Parathyroid adenoma (tissue), 2 donors: ENCODE measurements around the gene ZNF768.

Source experiments
- H2AFZ ChIP-seq: fragments of 300-600 bp; sonication (generic); one replicate; pipeline ENCODE4 v1.7.0; 2017; ENCODE audit warnings: antibody characterized with exemption, mild to moderate bottlenecking
- H3K27ac ChIP-seq: fragments of 300-600 bp; sonication (generic); one replicate; pipeline ENCODE4 v1.7.0; 2017
- H3K27me3 ChIP-seq: fragments of 300-600 bp; sonication (generic); one replicate; pipeline ENCODE4 v1.7.0; 2017; ENCODE audit warnings: low read length; ENCODE audit not compliant: control insufficient read depth, insufficient read depth
- H3K36me3 ChIP-seq: fragments of 300-600 bp; sonication (generic); one replicate; pipeline ENCODE4 v1.7.0; 2017; ENCODE audit warnings: low read length; ENCODE audit not compliant: control insufficient read depth, insufficient read depth
- H3K4me1 ChIP-seq: fragments of 300-600 bp; sonication (generic); one replicate; pipeline ENCODE4 v1.7.0; 2017; ENCODE audit warnings: control low read depth
- H3K4me2 ChIP-seq: fragments of 300-600 bp; sonication (generic); one replicate; pipeline ENCODE4 v1.7.0; 2017; ENCODE audit warnings: low read length
- H3K4me3 ChIP-seq: fragments of 300-600 bp; sonication (generic); one replicate; pipeline ENCODE4 v1.7.0; 2017; ENCODE audit warnings: low read depth, low read length
- H3K79me2 ChIP-seq: fragments of 300-600 bp; sonication (generic); one replicate; pipeline ENCODE4 v1.7.0; 2017; ENCODE audit warnings: control low read depth
- H3K9ac ChIP-seq: fragments of 300-600 bp; sonication (generic); one replicate; pipeline ENCODE4 v1.7.0; 2017; ENCODE audit warnings: mild to moderate bottlenecking
- H3K9me3 ChIP-seq: fragments of 300-600 bp; sonication (generic); one replicate; pipeline ENCODE4 v1.7.0; 2017; ENCODE audit warnings: low read length; ENCODE audit not compliant: control insufficient read depth
- CTCF ChIP-seq: fragments of 300-600 bp; sonication (generic); IDR thresholded peaks from one replicate; pipeline ENCODE4 v1.7.0; 2017; ENCODE audit warnings: antibody characterized with exemption, mild to moderate bottlenecking
- donor health status: primary hyperparathyroidism.

ZNF768 gene

GRCh38 chr16:30559690-30560089, 33.3 kb upstream of the ZNF768 start:
- Histone ChIP-seq H3K27ac (no peak overlapping the region), H3K4me3 (no peak overlapping the region), H3K4me2 (no peak overlapping the region), H3K4me1 (no peaks in the 10 kb centered on the region), H3K9ac (no peak overlapping the region), H3K9me3 (no peaks in the 10 kb centered on the region), H2AFZ (no peak overlapping the region), H3K79me2 (peaks cover 8% of the 10 kb centered on the region), H3K27me3 (no peaks in the 10 kb centered on the region), H3K36me3 (no peaks in the 10 kb centered on the region)
- no peak for TF ChIP-seq CTCF

DNA sequence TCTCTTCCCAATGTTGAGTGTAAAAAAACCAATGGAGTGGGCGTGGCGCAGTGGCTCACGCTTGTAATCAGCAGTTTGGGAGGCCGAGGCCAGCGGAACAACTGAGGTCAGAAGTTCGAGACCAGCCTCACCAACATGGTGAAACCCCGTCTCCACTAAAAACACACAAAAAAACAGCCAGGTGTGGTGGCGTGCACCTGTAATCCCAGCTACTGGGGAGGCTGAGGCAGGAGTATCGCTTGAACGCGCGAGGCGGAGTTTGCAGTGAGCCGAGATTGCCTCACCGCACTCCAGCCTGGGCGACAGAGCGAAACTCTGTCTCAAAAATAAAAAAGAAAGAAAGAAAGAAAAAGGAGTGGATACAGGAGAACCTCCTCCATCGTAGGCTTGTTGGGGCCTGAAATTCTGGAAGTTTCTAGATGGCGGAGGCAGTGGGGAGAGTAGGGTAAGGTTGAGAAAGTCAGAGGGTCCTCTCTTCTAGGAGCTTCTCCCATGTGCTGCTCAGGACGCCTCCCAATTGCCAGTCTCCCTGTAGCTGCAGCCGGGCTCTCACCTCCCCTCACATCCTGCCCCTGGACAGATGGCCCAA, 32.5 kb upstream of the ZNF768 start:
- Histone ChIP-seq H3K9me3 (no peaks in the 10 kb centered on the region), H3K36me3 (no peaks in the 10 kb centered on the region), H3K9ac (no peak overlapping the region), H3K79me2 (peaks cover 8% of the 10 kb centered on the region), H3K4me3 (peak overlapping the region; percentile 95), H3K4me2 (peak overlapping the region; percentile 62), H3K27ac (peak overlapping the region; percentile 79), H3K4me1 (no peaks in the 10 kb centered on the region), H3K27me3 (no peaks in the 10 kb centered on the region), H2AFZ (peak overlapping the region; percentile 94)
- no peak for TF ChIP-seq CTCF

- no peaks in the 10 kb centered on the region for H3K9me3 ChIP-seq
- no peaks in the 10 kb centered on the region for H3K27me3 ChIP-seq
- H3K79me2 ChIP-seq = peaks cover 8% of the 10 kb centered on the region
- H3K4me3 ChIP-seq = peak within 1 kb of the TSS; percentile 95
- H3K36me3 ChIP-seq = no peaks in the 10 kb centered on the region
- TF ChIP-seq CTCF = no peak
- H3K4me1 ChIP-seq = no peaks in the 10 kb centered on the region
- H3K9ac ChIP-seq = peak within 1 kb of the TSS; percentile 90
- peak within 1 kb of the TSS; percentile 94 for H2AFZ ChIP-seq
- peak within 1 kb of the TSS; percentile 79 for H3K27ac ChIP-seq
- H3K4me2 ChIP-seq = peak within 1 kb of the TSS; percentile 84
These were observed 31.8 kb upstream of the ZNF768 start, which contains the start of gene ZNF764 for GRCh38 chr16:30557957-30558788. Gene ZNF764 (minus strand): TSS chr16:30558374. CDS start chr16:30558182, 192 bp downstream.

GRCh38 chr16:30557707-30557956, 31.3 kb upstream of the ZNF768 start:
- no peak for TF ChIP-seq CTCF

More at GRCh38 chr16:30557707-30557956, 31.3 kb upstream of the ZNF768 start:
- H2AFZ ChIP-seq = peak overlapping the region; percentile 94
- no peaks in the 10 kb centered on the region for H3K4me1 ChIP-seq
- H3K27ac ChIP-seq = peak overlapping the region; percentile 79
- peak overlapping the region; percentile 90 for H3K9ac ChIP-seq
- H3K9me3 ChIP-seq = no peaks in the 10 kb centered on the region
- H3K4me3 ChIP-seq = peak overlapping the region; percentile 95
- H3K4me2 ChIP-seq = peak overlapping the region; percentile 84
- H3K36me3 ChIP-seq = no peaks in the 10 kb centered on the region
- no peaks in the 10 kb centered on the region for H3K27me3 ChIP-seq
- H3K79me2 ChIP-seq = peaks cover 8% of the 10 kb centered on the region
